Right ventricle myocardium inferior (tissue), 1 donor: Measurements from ENCODE around the gene BAIAP2. TPM values are rescaled to one million over a fixed set of nuclear protein-coding genes. Genes with fewer than 3 reads are reported as not detected.

ENCODE experiments used
- ATAC-seq: fragments of 200-7000 bp; cut with Tn5 transposase; one replicate; pipeline ENCODE4 v1.9.1; 2020; ENCODE audit warnings: mild to moderate bottlenecking, moderate library complexity
- DNase-seq: peaks from one replicate; pipeline ENCODE4 v3.0.0; 2021; ENCODE audit errors: missing footprints
- intact Hi-C: fragments of 100-400 bp; cut with DNase I; formaldehyde crosslinking; loops from one replicate; pipeline ENCODE4 v1.11.0; 2022
- total RNA-seq: library from RNA; stranded (reverse); fragmentation: NEBNext Ultra II Directional; extraction: Animal tissue kit (Norgen Biotek cat#: 25700); gene quantifications from one replicate; pipeline ENCODE4 v1.2.1, GENCODE V29; 2021
- donor health status: DM: no; HTN: yes; CAD: no; lungs with severe emphysema.

Gene BAIAP2
- total RNA-seq, 1 donor from 2014 or later = 32.1 TPM

DNA sequence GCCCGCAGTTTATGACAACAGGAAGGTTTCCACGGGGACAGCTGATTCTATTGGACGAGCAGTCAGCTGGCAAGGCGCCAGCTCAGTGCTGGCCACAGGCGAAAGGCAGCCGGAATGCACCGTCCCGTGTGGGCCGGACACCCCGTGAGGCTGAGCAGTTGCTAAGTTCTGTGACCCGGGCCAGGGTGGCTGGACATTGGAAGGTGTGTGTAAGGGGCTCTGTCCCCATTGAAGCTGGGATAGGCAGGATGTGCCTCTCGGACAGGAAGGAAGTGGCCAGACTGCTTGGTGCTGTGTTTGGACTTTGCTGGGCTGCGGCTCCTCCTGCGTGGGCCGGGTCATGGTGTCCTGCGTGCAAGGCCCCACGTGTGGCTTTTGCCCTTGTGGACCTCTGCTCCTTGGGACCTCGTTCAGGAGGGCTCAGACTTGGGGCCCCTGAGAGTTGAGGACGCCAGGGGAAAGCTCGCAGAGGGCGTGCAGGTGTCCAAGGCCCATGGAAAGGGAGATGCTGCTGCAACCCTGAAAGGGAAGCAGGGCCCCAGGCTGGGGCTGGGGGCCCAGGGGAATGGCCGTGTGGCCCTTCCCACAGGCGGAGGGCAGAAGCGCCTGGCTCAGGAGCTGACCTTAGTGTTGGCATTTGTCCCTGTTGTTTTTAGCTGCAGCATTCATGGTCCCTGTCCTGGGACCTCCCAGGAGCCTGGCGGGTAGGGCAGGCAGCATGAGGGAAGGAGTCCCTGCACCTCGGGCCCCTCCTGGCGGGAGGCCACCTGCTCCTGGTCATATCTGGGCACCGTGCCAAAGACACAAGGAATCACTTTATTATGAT, 10.0 kb downstream of the BAIAP2 start:
- DNase-seq = peak; percentile 96
- intact Hi-C loops = no loop called here
- ATAC-seq = peak; percentile 77

DNA sequence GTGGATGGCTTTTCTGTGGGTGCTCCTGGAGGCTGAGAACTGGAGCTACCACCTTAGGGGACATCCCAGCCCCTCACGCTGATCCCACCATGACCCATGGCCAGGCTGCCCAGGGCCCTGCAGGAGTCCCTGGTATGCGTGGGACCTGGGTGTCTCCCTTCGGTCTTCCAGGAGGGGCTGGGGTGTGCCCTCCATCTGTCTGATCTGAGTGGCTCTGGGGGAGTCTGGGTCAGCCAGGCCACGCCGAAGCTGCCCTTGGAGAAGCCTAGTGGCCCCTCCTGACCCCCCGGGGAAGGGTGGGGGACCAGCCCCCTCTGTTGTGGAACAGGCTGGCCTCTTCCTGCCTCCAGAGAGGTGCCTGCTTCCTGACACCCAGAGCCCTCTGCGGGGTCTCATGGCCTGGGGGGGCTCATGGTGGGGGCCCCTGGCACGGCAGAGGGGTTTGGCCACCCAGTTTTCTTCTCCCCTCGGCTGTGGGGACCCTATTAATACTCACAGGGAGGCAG, 10.7 kb downstream of the BAIAP2 start:
- ATAC-seq (no peak), DNase-seq (no peak)
- intact Hi-C loops = no loop called here

DNA sequence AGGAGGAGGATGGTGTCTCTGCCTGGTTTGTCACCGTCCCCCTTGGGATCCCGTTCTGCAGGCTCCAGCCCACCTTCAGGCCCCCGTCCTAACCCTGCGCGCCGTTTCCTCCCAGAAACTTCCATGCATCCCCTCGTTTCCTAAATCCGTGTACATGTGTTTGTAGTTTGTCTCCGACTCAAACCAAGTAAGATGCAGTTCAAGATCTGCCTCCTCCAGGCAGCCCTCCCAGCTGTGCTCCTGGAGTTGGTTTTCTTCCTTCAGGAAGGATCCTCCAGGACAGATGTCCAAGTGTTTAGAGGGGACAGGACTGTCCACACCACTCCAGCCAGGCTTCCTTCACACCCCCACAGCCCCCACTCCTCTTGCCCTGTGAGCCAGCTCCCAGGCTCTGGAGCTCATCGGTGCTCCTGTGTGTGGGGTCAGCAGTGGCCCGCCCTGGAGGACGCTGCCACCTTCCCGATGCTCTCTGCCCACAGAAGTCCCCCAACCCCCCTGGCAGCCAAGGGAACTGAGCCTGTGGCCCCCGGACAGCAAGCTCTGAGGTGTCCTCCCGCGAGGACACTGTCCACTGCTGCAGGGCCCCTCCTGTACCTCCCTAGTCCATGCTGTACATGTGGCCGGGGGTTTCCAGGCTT, 11.3 kb downstream of the BAIAP2 start:
- intact Hi-C loops = no loop called here
- no peak for ATAC-seq

DNA sequence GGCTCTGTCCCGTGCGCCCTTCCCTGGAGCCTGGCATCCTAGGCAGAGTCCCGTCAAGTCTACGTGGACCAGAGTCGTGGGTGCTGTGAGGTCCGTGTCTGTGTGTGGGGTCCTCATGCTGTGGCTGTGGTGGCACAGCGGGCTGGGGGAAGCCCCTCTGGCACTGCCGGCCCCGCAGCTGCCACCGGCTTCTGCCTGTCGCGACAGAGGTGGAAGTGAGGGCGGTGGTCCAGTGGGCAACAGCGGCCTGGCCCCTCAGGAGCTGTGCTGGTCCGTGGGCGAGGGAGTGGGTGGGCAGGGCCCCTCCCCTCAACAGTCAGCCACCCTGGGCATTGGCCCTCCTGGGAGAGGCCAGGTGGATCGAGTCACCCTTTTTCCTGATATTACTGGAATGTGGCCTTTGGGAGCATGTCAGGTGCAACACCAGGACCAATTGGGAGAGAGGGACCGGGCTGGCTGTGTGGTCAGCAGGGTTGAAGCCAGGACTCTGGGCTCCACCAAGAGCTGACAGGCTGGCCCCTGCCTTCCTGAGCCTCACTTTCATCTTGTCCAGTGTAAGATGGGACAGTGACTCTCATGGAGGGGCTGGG, 11.9 kb downstream of the BAIAP2 start:
- ATAC-seq = no peak
- intact Hi-C loops = no loop called here
- no peak for DNase-seq

More for the DNA sequence above, 11.3 kb downstream of the BAIAP2 start:
- DNase-seq = no peak

DNA sequence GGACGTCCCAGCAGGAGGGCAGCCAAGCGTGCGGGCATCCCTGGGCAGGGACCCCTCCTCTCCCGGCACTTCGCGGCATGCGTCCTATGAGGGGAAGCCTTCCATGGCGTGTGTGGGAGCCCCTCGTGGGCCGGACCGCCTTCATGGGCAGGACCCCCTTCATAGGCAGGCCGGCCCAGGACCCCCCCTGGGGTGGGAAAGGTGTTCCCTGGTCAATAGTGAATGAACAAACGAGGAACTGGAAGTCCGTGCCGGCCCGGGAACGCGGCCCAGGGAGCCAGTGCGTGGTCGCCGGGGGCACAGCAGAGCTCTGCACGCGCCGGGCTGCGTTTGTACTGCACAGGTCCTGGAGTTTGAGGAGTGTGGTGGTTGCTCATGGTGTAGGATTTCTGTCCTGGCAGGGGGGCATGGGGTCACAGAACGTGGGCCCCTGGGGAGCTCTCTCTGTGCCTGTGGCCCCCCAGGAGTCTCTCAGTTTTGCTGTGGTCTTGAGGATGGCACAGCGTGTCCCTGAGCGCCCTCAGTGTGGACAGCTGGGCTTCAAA, 13.9 kb downstream of the BAIAP2 start:
- intact Hi-C loops = no loop called here
- no peak for ATAC-seq
- DNase-seq = no peak

DNA sequence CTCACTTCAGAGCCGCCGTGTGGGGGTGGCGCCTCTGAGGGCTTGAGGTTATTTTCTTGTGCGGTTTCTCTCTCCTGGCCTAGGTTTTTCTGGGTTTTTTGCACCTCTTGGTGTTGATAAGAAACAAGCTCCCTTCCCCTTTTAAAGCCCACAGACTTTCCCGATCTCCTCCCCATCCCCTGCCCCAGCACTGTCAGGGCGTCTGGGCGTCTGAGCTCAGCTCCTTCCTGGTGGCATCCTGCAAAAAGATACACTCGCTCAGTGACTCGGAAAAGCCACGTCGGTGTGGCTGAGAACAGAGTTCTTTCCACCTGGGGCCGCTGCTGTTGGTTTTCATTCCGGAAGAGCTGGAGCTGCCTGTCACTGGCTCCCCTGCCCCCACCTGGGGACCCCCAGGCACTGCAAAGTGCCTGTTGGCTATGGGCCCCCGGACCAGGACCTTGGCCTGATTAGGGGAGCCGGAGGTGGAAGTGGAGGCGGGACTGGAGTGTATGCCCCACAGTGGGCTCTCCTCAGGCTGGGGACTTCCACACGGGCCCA, 14.5 kb downstream of the BAIAP2 start:
- DNase-seq (no peak), ATAC-seq (no peak)
- intact Hi-C loops = no loop called here

DNA sequence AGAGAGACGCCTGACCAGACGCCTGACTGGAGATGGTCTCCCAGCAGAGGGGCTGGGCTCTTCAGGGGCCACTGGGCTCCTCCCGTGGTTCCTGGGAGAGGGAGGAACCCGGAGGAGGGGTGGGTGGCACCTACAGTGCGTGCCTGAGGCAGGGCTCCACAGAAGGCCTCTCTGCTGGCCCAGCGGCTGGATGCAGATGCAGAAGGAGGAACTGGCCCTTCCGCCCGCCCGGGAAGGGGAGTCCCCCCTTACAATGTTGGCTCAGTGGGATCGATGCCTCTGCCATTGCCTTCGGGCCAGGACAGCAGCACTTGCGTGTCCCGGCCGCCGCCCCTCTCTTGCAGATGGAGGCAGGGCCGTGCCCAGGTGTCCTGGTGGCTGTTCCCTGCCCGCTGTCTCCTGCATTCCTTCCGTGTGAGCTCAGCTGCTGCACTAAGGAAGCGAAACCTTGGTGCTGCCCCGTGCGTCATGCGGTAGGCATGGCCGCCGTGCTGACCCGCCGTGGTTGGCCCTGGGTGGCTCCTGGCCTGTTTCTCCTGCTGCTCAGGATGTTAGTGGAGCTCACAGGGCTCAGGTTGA, 15.1 kb downstream of the BAIAP2 start:
- peak; percentile 27 for ATAC-seq
- DNase-seq = peak; percentile 88
- intact Hi-C loops = no loop called here

DNA sequence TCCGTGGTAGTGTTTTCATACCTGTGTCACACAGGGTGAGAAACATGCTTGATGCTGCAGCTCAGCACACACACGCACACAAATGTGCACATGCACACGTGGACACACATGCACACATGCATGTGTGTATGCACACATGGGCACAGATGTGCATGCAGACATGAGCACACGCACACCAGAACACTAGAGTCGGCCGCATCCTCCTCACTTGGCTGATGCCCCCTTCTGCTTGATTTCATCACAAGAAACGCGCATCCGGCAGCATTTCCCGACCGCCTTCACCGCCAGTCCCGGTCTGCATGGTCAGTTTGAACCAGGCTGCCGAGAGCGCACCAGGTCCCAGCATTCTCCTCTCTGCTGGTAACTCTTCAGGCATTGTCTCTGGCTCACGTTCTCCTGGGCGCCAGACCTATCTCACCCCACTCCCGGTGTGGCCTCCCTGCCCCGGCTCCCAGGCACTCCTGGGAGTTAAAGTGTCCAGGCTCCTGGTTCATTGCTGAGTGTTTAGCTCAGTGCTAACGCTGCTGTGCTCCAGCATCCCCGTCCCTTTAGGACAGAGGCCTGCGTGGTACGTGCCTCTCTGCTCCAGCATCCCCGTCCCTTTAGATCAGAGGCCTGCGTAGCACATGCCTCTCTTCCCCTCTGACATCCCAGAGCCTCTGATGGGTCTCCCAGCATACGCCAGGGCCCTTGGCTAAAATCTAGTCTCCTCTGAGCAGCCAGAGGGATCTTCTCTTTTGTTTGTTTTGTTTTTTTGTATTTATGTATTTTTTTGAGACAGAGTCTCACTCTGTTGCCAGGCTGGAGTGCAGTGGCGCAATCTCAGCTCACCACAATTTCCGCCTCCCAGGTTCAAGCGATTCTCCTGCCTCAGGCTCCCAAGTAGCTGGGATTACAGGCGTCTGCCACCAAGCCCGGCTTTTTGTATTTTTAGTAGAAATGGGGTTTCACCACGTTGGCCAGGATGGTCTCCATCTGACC, 16.0 kb downstream of the BAIAP2 start:
- intact Hi-C loops = no loop called here
- DNase-seq (no peak), ATAC-seq (no peak)

DNA sequence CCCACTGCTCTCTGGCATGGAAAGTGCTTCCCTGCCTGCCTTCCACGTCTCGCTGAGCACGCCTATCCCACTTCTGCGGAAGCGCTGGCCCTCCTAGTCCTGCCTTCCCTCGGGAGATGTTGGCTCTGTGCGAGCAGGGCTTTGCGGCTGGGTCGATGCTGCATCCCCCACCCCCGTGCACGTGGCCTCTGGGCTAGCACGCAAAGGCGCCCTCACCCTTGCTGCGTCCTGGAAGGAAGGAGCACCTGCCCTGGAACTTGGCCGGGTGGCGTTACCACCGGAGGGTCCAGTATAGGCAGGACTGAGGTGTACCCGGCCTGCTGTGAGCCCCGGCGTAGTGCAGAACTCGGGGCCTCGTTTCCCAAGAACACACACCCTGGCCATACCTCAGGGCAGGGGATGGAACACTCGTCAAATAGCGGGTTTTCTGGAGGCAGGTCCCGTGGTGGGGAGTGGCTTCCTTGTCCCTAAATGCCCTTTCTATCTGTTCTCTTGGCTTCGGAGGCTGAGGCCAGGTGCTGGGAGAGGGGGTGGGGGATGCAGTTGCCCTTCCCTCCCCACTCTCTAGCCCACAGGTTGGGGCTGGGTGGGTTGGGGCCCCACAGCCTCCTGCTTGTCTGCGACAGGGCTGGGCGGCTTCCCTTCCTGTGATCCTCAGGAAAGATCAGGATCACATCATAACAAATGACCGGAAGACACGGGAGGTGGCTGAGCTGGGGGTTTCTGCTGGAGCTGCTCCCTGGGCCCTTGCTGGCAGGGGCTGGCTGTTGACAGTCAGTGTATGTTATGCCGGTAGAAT, 17.4 kb downstream of the BAIAP2 start:
- ATAC-seq (no peak), DNase-seq (no peak)
- intact Hi-C loops = no loop called here

DNA sequence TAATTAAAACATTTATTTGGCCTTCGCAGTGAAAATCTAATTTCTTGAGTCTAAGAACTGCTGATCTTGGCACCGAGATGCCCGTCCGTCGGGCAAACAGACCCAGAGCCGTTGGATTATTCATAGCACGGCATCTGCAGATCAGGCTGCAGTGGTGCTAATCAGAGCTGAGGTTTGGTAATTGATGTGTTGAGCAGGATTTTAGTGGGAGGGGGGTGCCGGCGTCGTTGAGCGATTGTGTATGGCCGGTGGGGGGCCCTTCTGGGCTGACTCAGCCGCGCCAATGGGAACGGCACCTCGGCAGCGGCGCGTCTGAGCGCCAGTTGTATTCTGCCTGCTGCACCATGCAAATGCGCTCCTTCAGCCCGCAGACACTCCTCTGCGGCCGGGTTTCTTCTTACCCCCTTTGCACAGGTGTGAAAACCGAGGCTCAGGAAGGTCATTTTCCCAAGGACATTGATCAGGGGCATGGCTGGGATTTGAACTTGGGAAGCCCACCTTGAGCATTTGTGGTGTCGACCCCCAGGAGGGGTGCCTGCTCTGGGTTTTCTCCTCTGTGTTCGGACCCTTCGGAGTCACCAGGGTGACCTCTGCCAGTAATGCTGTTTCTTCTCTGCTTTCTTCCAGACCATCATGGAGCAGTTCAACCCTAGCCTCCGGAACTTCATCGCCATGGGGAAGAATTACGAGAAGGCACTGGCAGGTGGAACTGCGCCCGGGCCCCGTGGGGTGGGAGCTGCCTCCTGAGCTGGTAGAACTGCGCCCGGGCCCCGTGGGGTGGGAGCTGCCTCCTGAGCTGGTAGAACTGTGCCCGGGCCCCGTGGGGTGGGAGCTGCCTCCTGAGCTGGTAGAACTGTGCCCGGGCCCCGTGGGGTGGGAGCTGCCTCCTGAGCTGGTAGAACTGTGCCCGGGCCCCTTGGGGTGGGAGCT, 18.4 kb downstream of the BAIAP2 start:
- DNase-seq (no peak), ATAC-seq (no peak)
- intact Hi-C loops = no loop called here

DNA sequence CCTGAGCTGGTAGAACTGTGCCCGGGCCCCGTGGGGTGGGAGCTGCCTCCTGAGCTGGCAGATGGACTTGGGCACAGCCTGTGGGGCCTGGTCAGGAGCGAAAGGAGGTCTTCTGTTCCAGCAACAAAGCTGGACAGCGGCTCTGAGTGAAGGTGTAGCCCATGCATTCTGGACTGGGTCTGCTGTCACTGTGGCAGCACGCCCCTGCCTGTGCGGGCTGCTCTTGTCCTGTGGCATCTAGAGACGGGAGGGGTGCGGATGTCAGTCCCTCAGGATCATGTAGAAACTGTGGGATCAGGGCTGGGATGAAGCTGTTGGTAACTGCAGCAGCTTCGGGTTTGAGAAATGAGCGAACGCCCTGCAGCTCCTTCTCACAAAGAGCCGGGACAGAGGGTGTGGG, 19.4 kb downstream of the BAIAP2 start:
- intact Hi-C loops = no loop called here
- DNase-seq (no peak), ATAC-seq (no peak)

DNA sequence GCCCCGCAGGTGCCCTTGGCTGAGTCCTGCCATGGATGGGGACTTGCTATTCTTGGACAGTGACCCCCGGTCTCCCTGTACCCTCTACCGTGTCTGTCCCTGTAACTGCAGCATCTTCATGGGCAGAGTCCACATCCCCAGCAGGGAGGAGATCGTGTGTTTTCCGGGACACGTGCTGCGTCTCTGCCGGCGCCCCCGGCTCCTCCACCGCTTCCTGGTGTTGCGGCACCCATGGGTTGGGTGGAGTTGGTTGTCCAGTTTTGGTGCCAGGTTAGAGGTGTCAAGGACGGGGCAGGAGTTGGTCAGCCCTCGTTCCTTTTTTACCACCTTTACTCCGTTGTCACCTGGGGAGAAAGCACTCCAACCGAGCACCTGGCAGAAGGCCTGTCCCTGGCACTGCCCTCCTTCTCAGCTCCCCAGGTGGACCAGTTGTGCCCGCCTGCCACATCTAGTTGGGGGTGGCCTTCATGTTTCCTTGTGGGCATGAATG, 20.0 kb downstream of the BAIAP2 start:
- DNase-seq = no peak
- no peak for ATAC-seq
- intact Hi-C loops = no loop called here

DNA sequence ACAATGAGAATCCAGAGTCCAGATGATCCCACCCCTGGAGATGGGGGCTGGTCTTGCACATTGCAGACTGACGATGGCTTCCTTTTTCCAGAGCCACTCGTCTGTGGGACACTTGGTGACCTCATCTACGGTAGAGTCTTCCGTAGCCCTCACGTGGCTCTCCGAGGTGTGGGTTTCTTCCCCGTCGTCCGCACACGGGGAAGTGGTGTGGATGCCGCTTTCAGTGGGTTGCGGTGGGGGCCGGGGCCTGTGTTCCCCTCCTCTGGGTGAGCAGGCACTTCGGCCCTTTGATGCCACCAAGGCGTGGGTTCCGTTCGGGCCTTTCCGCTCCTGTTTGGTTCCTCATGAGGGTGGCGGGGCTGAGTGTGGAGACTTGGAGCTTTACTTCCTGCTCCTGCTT, 21.4 kb downstream of the BAIAP2 start:
- DNase-seq = no peak
- intact Hi-C loops = no loop called here
- ATAC-seq = no peak

DNA sequence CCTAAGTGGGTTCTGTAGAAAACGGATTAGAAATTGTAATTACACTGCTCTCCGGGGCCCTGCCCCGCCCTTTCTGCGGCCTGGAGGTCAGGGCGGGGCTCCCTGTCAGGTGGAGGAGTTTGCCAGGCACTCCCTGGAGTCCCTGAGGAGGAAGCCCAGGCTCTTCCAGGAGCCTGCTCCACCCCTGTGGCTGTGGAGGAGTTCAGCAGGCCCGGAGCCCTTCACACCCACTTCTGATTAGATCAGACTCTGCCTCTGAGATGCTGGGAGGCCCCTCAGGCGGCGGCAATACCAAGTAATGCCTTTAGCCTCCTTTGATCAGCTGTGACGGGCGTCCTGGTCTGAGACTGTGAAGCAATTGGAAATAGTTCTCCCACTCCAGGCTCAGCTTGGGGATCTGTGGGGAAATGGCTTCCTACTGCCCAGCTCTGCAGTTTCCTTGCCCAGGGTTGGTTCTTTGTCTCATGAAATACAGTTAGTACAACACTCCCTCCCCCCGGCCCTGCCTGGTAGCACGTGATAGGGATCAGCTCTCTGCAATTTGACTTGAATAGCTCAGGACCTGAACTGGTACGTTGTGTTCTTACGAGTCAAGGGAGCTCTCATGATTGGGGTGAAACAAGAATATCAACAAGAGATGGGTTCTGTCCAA, 22.3 kb downstream of the BAIAP2 start:
- no peak for DNase-seq
- ATAC-seq = peak; percentile 92
- intact Hi-C loops = no loop called here

DNA sequence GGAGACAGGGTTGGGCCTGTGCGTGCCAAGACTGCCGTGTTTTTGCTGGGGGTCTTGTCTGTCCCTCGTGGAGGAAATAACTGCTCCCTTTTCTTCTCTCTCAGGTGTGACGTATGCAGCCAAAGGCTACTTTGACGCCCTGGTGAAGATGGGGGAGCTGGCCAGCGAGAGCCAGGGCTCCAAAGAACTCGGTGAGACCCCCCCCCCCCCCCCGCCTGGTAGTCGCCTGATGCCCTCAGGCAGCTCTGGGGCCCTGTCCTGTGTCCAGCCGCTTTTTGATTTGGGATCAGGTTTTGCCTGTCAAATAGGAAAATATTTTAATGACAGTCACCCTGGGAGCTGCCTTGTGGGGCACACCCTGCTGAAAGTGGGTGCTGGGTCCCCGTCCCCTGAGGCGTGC, 22.8 kb downstream of the BAIAP2 start:
- DNase-seq = no peak
- intact Hi-C loops = no loop called here
- no peak for ATAC-seq
